Prostate gland (tissue), 2 donors: ENCODE results near the gene NPLOC4.

Experiments used
- POLR2A ChIP-seq: fragments of 450-650 bp; IDR thresholded peaks from one replicate; pipeline ENCODE4 v1.6.1; 2016; ENCODE audit warnings: antibody characterized with exemption, mild to moderate bottlenecking
- TF ChIP-seq, protein P1 (sequence below), 4 experiments: fragments of 200-600 bp in 2 of 4; fragments of 450-650 bp in 2 of 4; sonication (generic) in 2 of 4; IDR thresholded peaks; 1 replicate in 3 of 4; 2 replicates in 1 of 4; pipeline ENCODE4 v1.5.1; 2016 to 2019; ENCODE audit warnings: antibody characterized with exemption in 4 of 4, mild to moderate bottlenecking in 2 of 4, moderate library complexity in 2 of 4

DNA sequence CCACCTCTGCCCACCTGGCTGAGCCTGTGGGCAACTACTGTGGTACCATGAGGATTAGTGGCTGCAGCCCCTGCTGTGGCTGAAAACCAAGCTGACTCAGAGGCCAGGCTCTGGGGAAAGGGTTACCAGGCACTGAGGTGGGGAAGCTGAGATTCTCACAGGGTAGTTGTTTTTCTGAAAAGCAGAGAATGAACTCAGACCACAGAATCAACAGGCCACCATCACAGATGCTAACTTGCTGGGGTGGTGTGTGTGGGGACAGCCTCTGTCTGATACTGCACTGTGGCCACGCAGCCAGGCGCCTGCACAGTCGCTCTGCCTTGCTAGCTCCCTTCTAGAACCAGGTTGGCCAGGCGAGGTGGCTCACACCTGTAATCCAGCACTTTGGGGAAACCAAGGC lies 28.8 kb downstream of the NPLOC4 start:
- TF ChIP-seq, protein P1, sequence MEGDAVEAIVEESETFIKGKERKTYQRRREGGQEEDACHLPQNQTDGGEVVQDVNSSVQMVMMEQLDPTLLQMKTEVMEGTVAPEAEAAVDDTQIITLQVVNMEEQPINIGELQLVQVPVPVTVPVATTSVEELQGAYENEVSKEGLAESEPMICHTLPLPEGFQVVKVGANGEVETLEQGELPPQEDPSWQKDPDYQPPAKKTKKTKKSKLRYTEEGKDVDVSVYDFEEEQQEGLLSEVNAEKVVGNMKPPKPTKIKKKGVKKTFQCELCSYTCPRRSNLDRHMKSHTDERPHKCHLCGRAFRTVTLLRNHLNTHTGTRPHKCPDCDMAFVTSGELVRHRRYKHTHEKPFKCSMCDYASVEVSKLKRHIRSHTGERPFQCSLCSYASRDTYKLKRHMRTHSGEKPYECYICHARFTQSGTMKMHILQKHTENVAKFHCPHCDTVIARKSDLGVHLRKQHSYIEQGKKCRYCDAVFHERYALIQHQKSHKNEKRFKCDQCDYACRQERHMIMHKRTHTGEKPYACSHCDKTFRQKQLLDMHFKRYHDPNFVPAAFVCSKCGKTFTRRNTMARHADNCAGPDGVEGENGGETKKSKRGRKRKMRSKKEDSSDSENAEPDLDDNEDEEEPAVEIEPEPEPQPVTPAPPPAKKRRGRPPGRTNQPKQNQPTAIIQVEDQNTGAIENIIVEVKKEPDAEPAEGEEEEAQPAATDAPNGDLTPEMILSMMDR (IDR thresholded peaks at IDR 0.05), result no peak
- no peak for TF ChIP-seq POLR2A
